KBM-7 (cell line): Measurements from ENCODE around the gene FRMD4A.

ENCODE experiments used
- DNase-seq: peaks from one replicate; pipeline ENCODE4 v3.0.0-alpha.2; 2015
- in situ Hi-C: fragments of 300-500 bp; cut with MboI; formaldehyde crosslinking; loops from 2 replicates; pipeline ENCODE4 v1.14.3; 2020; ENCODE audit warnings: low sequenced_read_pairs, low pct_unique_long_range_greater_than_20kb, mixed read lengths

The FRMD4A gene

GRCh38 chr10:14040787-14041631 lies 289.7 kb downstream of the FRMD4A start:
- in situ Hi-C loops: no loop called here
- peak; percentile 3 for DNase-seq

- DNase-seq: no peak
- in situ Hi-C loops: no loop called here
Observed at GRCh38 chr10:14039968-14040668, 290.6 kb downstream of the FRMD4A start.

GRCh38 chr10:14036233-14036632 lies 294.5 kb downstream of the FRMD4A start:
- no peak for DNase-seq
- in situ Hi-C loops: no loop called here

- in situ Hi-C loops: no loop called here
- DNase-seq: no peak
Observed at GRCh38 chr10:14035506-14035905, 295.2 kb downstream of the FRMD4A start.

GRCh38 chr10:14032406-14032998 lies 298.2 kb downstream of the FRMD4A start:
- in situ Hi-C loops: no loop called here
- peak; percentile 32 for DNase-seq

GRCh38 chr10:14026325-14026724 lies 304.4 kb downstream of the FRMD4A start:
- in situ Hi-C loops: no loop called here
- DNase-seq: no peak

GRCh38 chr10:14025283-14026189 lies 305.2 kb downstream of the FRMD4A start:
- no peak for DNase-seq
- in situ Hi-C loops: no loop called here

GRCh38 chr10:14024329-14025202 lies 306.2 kb downstream of the FRMD4A start:
- in situ Hi-C loops: no loop called here
- DNase-seq: no peak

GRCh38 chr10:14023673-14024328 lies 306.9 kb downstream of the FRMD4A start:
- in situ Hi-C loops: no loop called here
- no peak for DNase-seq

- in situ Hi-C loops: no loop called here
- DNase-seq: no peak
Observed at GRCh38 chr10:14022954-14023672, 307.6 kb downstream of the FRMD4A start.

GRCh38 chr10:14022052-14022451 lies 308.7 kb downstream of the FRMD4A start:
- in situ Hi-C loops: no loop called here
- DNase-seq: no peak

- in situ Hi-C loops: no loop called here
- DNase-seq: no peak
Observed at GRCh38 chr10:14020037-14020664, 310.6 kb downstream of the FRMD4A start.

- in situ Hi-C loops: no loop called here
- DNase-seq: no peak
Observed at GRCh38 chr10:14017467-14017866, 313.3 kb downstream of the FRMD4A start.

GRCh38 chr10:14016931-14017333 lies 313.8 kb downstream of the FRMD4A start:
- no peak for DNase-seq
- in situ Hi-C loops: no loop called here

GRCh38 chr10:14016011-14016536 lies 314.6 kb downstream of the FRMD4A start:
- peak; percentile 7 for DNase-seq
- in situ Hi-C loops: no loop called here

GRCh38 chr10:14014423-14014822 lies 316.3 kb downstream of the FRMD4A start:
- in situ Hi-C loops: no loop called here
- DNase-seq: no peak
